ENCODE results near the gene IST1. TPM values are rescaled to one million over a fixed set of nuclear protein-coding genes. Genes with fewer than 3 reads are reported as not detected.

IST1 gene
- polyA plus RNA-seq, 6 donors from 2014 or later, result 138 to 178 (median 155) TPM

DNA sequence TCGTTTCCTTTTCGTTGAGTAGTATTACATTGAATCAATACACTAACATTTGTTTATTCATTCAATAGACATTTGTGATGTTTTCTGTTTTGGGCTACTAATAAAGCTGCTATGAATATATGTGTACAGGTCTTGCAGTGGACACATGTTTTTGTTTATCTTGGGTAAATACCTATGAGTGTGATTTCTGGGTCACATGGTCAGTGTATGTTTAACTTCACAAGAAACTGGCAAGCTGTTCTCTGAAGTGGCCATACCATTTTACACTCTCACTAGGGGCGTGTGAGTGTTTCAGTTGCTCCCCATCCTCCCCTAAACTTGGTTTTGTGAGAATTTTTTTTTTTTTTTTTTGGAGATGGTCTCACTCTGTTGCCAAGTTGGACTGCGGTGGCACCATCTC is 69.9 kb downstream of the IST1 start:
- DNase-seq (no peak), ATAC-seq (ENCODE audit: low read depth in 2 of 2) (no peak)
- peak overlapping the region in 1 of 6 donors; percentile 12 for H3K27ac Mint-ChIP-seq
- peaks cover 5 to 19% (median 7%) of the 10 kb centered on the region in 3 donors for H3K4me1 Mint-ChIP-seq
- H3K27me3 Mint-ChIP-seq, result no peaks in the 10 kb centered on the region
- H3K9me3 Mint-ChIP-seq, result peaks cover 0 to under 1% (median 0%) of the 10 kb centered on the region in 7 donors
- no peak overlapping the region for H3K4me3 Mint-ChIP-seq
- H3K36me3 Mint-ChIP-seq, result no peaks in the 10 kb centered on the region

DNA sequence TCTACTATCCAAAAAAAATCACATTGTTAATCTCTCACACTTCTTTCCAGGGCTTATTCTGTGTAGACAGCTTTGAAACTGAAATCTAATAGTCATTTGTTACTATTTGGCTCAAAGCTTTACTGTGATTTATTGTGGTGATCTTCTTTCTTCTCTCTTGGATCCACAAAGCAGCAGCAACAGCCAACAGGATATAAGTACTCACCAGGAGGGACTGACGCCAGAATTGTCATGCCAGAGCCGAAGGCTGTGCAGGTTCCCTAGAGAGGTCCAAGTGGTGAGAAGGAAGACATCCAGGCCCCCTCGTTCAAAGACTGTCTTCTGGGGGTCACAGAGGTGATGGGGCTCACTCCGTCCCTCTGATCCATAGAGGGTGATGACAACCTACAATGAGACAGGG is 71.6 kb downstream of the IST1 start:
- no peaks in the 10 kb centered on the region for H3K27me3 Mint-ChIP-seq
- H3K4me3 Mint-ChIP-seq, result no peak overlapping the region
- no peak overlapping the region for H3K27ac Mint-ChIP-seq
- H3K36me3 Mint-ChIP-seq, result no peaks in the 10 kb centered on the region
- H3K4me1 Mint-ChIP-seq, result peaks cover 0 to 8% (median 0%) of the 10 kb centered on the region in 3 donors
- ATAC-seq (ENCODE audit: low read depth in 2 of 2) (no peak), DNase-seq (no peak)
- H3K9me3 Mint-ChIP-seq, result peaks cover 0 to 1% (median 0%) of the 10 kb centered on the region in 7 donors

DNA sequence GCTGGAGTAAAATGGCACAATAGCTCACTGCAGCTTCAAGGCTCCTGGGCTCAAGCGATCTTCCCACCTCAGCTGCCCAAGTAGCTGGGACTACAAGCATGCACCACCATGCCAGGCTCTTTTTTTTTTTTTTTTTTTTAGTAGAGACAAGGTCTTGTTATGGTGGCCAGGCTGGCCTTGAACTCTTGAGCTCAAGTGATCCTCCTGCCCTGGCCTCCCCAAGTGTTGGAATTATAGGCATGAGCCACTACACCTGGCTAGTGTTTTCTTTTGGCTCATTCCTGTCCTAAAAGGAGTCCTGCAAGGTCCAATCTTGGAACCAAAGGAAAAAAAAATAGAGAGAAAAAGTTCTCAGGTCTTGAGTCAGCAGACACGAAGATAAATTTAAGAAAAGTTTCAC is 74.0 kb downstream of the IST1 start:
- no peak for DNase-seq
- Mint-ChIP-seq H3K9me3 (peaks cover 0 to 1% (median 0%) of the 10 kb centered on the region in 7 donors), H3K27ac (peak overlapping the region in 1 of 6 donors; percentile 52)

DNA sequence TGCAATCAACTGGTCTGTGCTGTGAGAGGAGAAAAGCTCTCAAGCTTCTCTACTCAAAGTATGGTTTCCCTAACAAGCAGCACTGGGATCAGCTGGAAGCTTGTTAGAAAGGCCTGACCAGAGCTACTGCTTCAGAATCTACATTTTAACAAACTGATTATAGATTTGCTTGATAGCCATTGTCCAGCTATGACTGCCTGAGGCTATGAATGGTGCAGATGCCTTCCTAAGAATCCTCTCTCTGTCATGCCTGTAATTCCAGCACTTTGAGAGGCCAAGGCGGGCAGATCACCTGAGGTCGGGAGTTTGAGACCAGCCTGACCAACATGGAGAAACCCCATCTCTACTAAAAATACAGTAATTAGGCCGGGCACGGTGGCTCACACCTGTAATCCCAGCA is 76.2 kb downstream of the IST1 start:
- no peaks in the 10 kb centered on the region for H3K4me1 Mint-ChIP-seq
- H3K27me3 Mint-ChIP-seq, result no peaks in the 10 kb centered on the region
- DNase-seq (no peak), ATAC-seq (ENCODE audit: low read depth in 2 of 2) (no peak)
- no peaks in the 10 kb centered on the region for H3K36me3 Mint-ChIP-seq
- H3K27ac Mint-ChIP-seq, result no peak overlapping the region
- no peak overlapping the region for H3K4me3 Mint-ChIP-seq
- H3K9me3 Mint-ChIP-seq, result peaks cover 0 to 1% (median 0%) of the 10 kb centered on the region in 7 donors

More for the DNA sequence above, 74.0 kb downstream of the IST1 start:
- ATAC-seq (ENCODE audit: low read depth in 2 of 2), result no peak
- no peaks in the 10 kb centered on the region for H3K4me1 Mint-ChIP-seq
- H3K27me3 Mint-ChIP-seq, result no peaks in the 10 kb centered on the region
- no peak overlapping the region for H3K4me3 Mint-ChIP-seq
- H3K36me3 Mint-ChIP-seq, result no peaks in the 10 kb centered on the region

DNA sequence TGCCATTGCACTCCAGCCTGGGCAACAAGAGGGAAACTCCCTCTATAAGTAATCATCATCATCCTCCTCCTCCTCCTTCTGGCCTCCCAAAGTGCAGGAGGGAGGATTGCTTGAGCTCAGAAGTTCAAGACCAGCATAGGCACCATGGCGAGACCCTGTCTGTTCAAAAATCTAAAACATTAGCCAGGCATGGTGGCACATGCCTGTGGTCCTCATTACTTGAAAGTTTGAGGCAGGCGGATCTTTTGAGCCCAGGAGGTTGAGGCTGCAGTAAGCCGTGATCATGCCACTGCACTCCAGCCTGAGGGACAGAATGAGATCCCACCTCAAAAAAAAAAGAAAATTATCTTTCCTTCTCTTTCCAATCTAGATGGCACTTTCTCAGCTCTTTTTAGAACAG is 77.0 kb downstream of the IST1 start:
- no peak for ATAC-seq (ENCODE audit: low read depth in 2 of 2)

DNA sequence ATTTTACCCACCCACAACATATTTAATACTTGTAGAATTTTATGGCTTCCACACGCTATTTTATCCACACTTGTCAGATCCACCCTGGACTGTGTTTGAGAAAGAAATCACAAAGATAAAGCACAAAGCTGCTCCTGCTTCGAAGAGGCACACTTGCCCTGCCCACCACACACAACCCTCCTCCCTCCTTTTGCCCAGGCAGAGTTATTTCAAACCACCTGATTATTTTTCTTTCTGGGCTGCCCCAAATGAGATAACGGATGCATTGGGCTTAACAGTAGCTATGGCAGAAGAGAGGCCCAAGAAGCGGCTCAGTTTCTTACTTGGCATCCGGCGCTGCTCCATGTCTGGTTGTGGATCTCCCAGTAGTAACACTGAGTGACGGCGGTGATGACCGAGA is 77.7 kb downstream of the IST1 start:
- no peak overlapping the region for H3K4me3 Mint-ChIP-seq
- no peaks in the 10 kb centered on the region for H3K4me1 Mint-ChIP-seq
- DNase-seq (no peak), ATAC-seq (ENCODE audit: low read depth in 2 of 2) (no peak)
- H3K9me3 Mint-ChIP-seq, result peaks cover 0 to 1% (median 0%) of the 10 kb centered on the region in 7 donors
- peaks cover 0 to 3% (median 0%) of the 10 kb centered on the region in 3 donors for H3K27me3 Mint-ChIP-seq
- H3K27ac Mint-ChIP-seq, result peak overlapping the region in 1 of 6 donors; percentile 7
- no peaks in the 10 kb centered on the region for H3K36me3 Mint-ChIP-seq

More for the DNA sequence above, 77.0 kb downstream of the IST1 start:
- Mint-ChIP-seq H3K36me3 (no peaks in the 10 kb centered on the region), H3K4me3 (no peak overlapping the region), H3K9me3 (peaks cover 0 to 1% (median 0%) of the 10 kb centered on the region in 7 donors), H3K27me3 (no peaks in the 10 kb centered on the region), H3K27ac (no peak overlapping the region), H3K4me1 (no peaks in the 10 kb centered on the region)
- DNase-seq, result no peak

DNA sequence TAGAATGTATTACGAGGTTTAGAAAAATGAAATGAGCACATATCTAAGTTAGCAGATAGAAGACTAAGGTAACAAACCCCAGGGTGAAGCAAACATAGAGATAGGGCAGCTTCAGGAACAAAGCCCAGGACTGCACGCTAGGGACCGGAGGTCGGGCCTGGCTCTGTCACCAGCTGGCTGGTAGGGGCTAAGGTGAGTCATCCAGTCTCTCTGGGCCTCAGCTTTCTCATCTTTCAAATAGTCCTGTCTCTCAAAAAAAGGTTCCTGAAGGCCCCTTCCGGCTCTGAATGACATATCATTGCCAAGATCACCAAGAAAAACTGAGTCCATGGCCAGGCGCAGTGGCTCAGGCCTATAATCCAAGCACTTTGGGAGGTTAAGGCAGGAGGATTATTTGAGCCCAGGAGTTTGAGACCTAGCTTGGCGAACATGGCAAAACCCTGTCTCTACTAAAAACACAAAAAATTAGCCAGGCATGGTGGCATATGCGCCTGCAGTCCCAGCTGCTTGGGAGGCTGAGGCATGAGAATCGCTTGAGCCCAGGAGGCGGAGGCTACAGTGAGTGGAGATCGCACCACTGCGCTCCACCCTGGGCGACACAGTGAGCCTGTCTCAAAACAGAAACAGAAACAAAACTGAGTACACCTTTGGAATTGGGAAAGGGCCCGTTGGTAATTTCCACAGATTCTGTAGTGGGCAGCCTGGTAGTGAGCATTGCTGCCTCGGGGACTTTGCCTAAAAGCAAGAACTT is 78.9 kb downstream of the IST1 start:
- no peaks in the 10 kb centered on the region for H3K36me3 Mint-ChIP-seq
- peak overlapping the region in 1 of 6 donors; percentile 11 for H3K27ac Mint-ChIP-seq
- H3K9me3 Mint-ChIP-seq, result peaks cover 0 to 1% (median 0%) of the 10 kb centered on the region in 7 donors
- ATAC-seq (ENCODE audit: low read depth in 2 of 2) (no peak), DNase-seq (no peak)
- no peaks in the 10 kb centered on the region for H3K4me1 Mint-ChIP-seq
- no peak overlapping the region for H3K4me3 Mint-ChIP-seq
- H3K27me3 Mint-ChIP-seq, result peaks cover 0 to 9% (median 1%) of the 10 kb centered on the region in 3 donors

Other genes with a start within 250 kb of the IST1 start
- 1 to 10 TPM; 1.1 to 6.6 (median 4.0) TPM for gene PHLPP2, start 170.8 kb upstream of the IST1 start, polyA plus RNA-seq (ENCODE audit: low read depth in 6 of 6)
- gene AP1G1, start 86.7 kb upstream of the IST1 start, polyA plus RNA-seq (ENCODE audit: low read depth in 6 of 6), result 10 to 100 TPM in 4 of 6 donors, 1 to 10 TPM in 2; 5.6 to 17.6 (median 14.8) TPM
- 10 to 100 TPM in 3 of 6 donors, 1 to 10 TPM in 3; 7.2 to 44.9 (median 10.2) TPM for gene ATXN1L, start 49.6 kb upstream of the IST1 start, polyA plus RNA-seq (ENCODE audit: low read depth in 6 of 6)
- gene ZNF821, start 11.3 kb upstream of the IST1 start, polyA plus RNA-seq (ENCODE audit: low read depth in 6 of 6), result 10 to 100 TPM; 19.0 to 34.4 (median 26.9) TPM
- not detected for gene PKD1L3, start 104.9 kb downstream of the IST1 start, polyA plus RNA-seq (ENCODE audit: low read depth in 6 of 6)
- gene DHODH, start 113.2 kb downstream of the IST1 start, polyA plus RNA-seq (ENCODE audit: low read depth in 6 of 6), result 10 to 100 TPM in 2 of 6 donors, 1 to 10 TPM in 4; 4.3 to 13.0 (median 9.0) TPM
- gene HP, start 159.0 kb downstream of the IST1 start, polyA plus RNA-seq (ENCODE audit: low read depth in 6 of 6), result under 1 TPM in 2 of 6 donors, not detected in 4; 0.38 to 0.53 TPM
- not detected for gene HPR, start 167.7 kb downstream of the IST1 start, polyA plus RNA-seq (ENCODE audit: low read depth in 6 of 6)
- 10 to 100 TPM; 11.1 to 19.8 (median 16.0) TPM for gene TXNL4B, start 198.1 kb downstream of the IST1 start, polyA plus RNA-seq (ENCODE audit: low read depth in 6 of 6)
- gene DHX38, start 198.3 kb downstream of the IST1 start, polyA plus RNA-seq (ENCODE audit: low read depth in 6 of 6), result 10 to 100 TPM; 15.3 to 29.6 (median 20.1) TPM

Data from naive B cell (primary cell).